CD14-positive monocyte (primary cell): ENCODE results near the gene PRDM13. TPM values are rescaled to one million over a fixed set of nuclear protein-coding genes. Genes with fewer than 3 reads are reported as not detected.

Experiments
- DNase-seq, 3 donors: peaks; one replicate each; pipeline ENCODE4 v3.0.0-alpha.2; 2011 to 2022
- H2AFZ ChIP-seq: 2 replicates; pipeline ENCODE4 v1.6.0; 2012; ENCODE audit warnings: mild to moderate bottlenecking, low read depth, low read length, inconsistent platforms; ENCODE audit not compliant: insufficient read depth, poor library complexity, severe bottlenecking
- H3K27ac ChIP-seq, 2 donors: 1 replicate in 1 of 2; 2 replicates in 1 of 2; pipeline ENCODE4 v1.5.1; 2012 to 2013; ENCODE audit warnings: low read length in 2 of 2, control low read depth in 1 of 2, inconsistent platforms in 1 of 2, low read depth in 1 of 2, mild to moderate bottlenecking in 1 of 2
- H3K27me3 ChIP-seq, 2 donors: one replicate each; pipeline versions ENCODE4 v1.6.0 to v1.6.1; 2011 to 2013; ENCODE audit warnings: low read length in 2 of 2; ENCODE audit not compliant: control insufficient read depth in 2 of 2, insufficient read depth in 2 of 2
- H3K36me3 ChIP-seq, 2 donors: replicated peaks in 1 of 2; 1 replicate in 1 of 2; 2 replicates in 1 of 2; pipeline versions ENCODE4 v1.5.1 to v1.6.1; 2012 to 2013; ENCODE audit warnings: low read length in 2 of 2, control low read depth in 1 of 2, inconsistent platforms in 1 of 2, mild to moderate bottlenecking in 1 of 2; ENCODE audit not compliant: insufficient read depth in 2 of 2, control insufficient read depth in 1 of 2
- H3K4me1 ChIP-seq, 2 donors: 1 replicate in 1 of 2; 2 replicates in 1 of 2; pipeline versions ENCODE4 v1.5.1 to v1.6.1; 2012 to 2013; ENCODE audit warnings: low read length in 2 of 2, control low read depth in 1 of 2, inconsistent platforms in 1 of 2, mild to moderate bottlenecking in 1 of 2, moderate library complexity in 1 of 2; ENCODE audit not compliant: insufficient read depth in 2 of 2, control insufficient read depth in 1 of 2
- H3K4me2 ChIP-seq: replicated peaks from 2 replicates; pipeline ENCODE3; 2012; ENCODE audit warnings: low read length, moderate library complexity, mild to moderate bottlenecking; ENCODE audit not compliant: poor library complexity, severe bottlenecking; ENCODE audit errors: extremely low read depth
- H3K4me3 ChIP-seq, 3 experiments: fragments of 200-600 bp in 1 of 3; sonication (generic) in 1 of 3; replicated peaks in 1 of 3; 1 replicate in 2 of 3; 2 replicates in 1 of 3; pipeline ENCODE4 v1.5.1; 2011 to 2013; ENCODE audit warnings: low read length in 3 of 3, mild to moderate bottlenecking in 3 of 3, control low read depth in 2 of 3, low read depth in 2 of 3, inconsistent platforms in 1 of 3, moderate library complexity in 1 of 3
- H3K79me2 ChIP-seq: 2 replicates; pipeline ENCODE4 v1.6.0; 2012; ENCODE audit warnings: mild to moderate bottlenecking, control low read depth, inconsistent platforms, low read length, moderate library complexity; ENCODE audit not compliant: insufficient read depth
- H3K9ac ChIP-seq: 2 replicates; pipeline ENCODE4 v1.6.0; 2017; ENCODE audit warnings: low read length, mild to moderate bottlenecking; ENCODE audit not compliant: insufficient read depth, poor library complexity, severe bottlenecking
- H3K9me3 ChIP-seq, 2 donors: replicated peaks in 1 of 2; 1 replicate in 1 of 2; 2 replicates in 1 of 2; pipeline versions ENCODE4 v1.5.1 to v1.6.1; 2012 to 2013; ENCODE audit warnings: low read length in 2 of 2, control low read depth in 1 of 2; ENCODE audit not compliant: control insufficient read depth in 1 of 2, insufficient read depth in 1 of 2
- H4K20me1 ChIP-seq: 2 replicates; pipeline ENCODE4 v1.6.0; 2012; ENCODE audit warnings: mild to moderate bottlenecking, low read length, control low read depth, moderate library complexity; ENCODE audit not compliant: insufficient read depth
- H3K27ac Mint-ChIP-seq, 7 donors: one replicate each; pipeline ENCODE4 v1.8.0; 2020; ENCODE audit warnings: mild to moderate bottlenecking in 7 of 7, mixed read lengths in 7 of 7, moderate library complexity in 6 of 7, inconsistent platforms in 2 of 7
- H3K27me3 Mint-ChIP-seq, 3 donors: one replicate each; pipeline ENCODE4 v1.8.0; 2021 to 2022; ENCODE audit warnings: low read depth in 3 of 3, mild to moderate bottlenecking in 3 of 3, mixed read lengths in 3 of 3, moderate library complexity in 3 of 3, inconsistent platforms in 1 of 3
- H3K36me3 Mint-ChIP-seq, 2 donors: one replicate each; pipeline ENCODE4 v1.8.0; 2020; ENCODE audit warnings: mixed read lengths in 2 of 2, inconsistent platforms in 1 of 2, mild to moderate bottlenecking in 1 of 2
- H3K4me1 Mint-ChIP-seq: one replicate; pipeline ENCODE4 v1.8.0; 2020; ENCODE audit warnings: mild to moderate bottlenecking, mixed read lengths
- H3K4me3 Mint-ChIP-seq, 2 donors: one replicate each; pipeline ENCODE4 v1.8.0; 2020; ENCODE audit warnings: mild to moderate bottlenecking in 2 of 2, mixed read lengths in 2 of 2, moderate library complexity in 1 of 2
- H3K9me3 Mint-ChIP-seq, 7 donors: one replicate each; pipeline ENCODE4 v1.8.0; 2020 to 2022; ENCODE audit warnings: mixed read lengths in 7 of 7, mild to moderate bottlenecking in 6 of 7, moderate library complexity in 6 of 7, inconsistent platforms in 2 of 7
- CTCF ChIP-seq: fragments of 200-600 bp; IDR thresholded peaks from one replicate; pipeline ENCODE4 v1.8.0; 2022; ENCODE audit warnings: antibody characterized with exemption, mild to moderate bottlenecking
- WGBS: methylation state at CpG from one replicate; pipeline ENCODE4 v1.1.5; 2013; ENCODE audit warnings: missing lambda C conversion rate; ENCODE audit not compliant: insufficient coverage; 5-methylcytosine and 5-hydroxymethylcytosine counted together
- intact Hi-C, 2 donors: fragments of 100-400 bp; cut with micrococcal nuclease; formaldehyde crosslinking; loops; one replicate each; pipeline versions ENCODE4 v1.15.0 to v1.15.1; 2023
- polyA plus RNA-seq, 3 donors: library from polyadenylated mRNA; depleted of rRNA in 1 of 3; unstranded in 2 of 3; stranded (reverse) in 1 of 3; fragments of 300-500 nt in 2 of 3; fragments of >200 nt in 1 of 3; fragmentation: Illumina TruSeq in 2 of 3; gene quantifications; 1 replicate in 2 of 3; 2 replicates in 1 of 3; pipeline ENCODE4 v1.2.3, GENCODE V29; 2012 to 2021

PRDM13 gene
- polyA plus RNA-seq, 3 donors = not detected

- 86% methylated on average over 1 of the region's 2 CpGs for WGBS
- H3K79me2 ChIP-seq = no peaks in the 10 kb centered on the region
- H3K4me3 ChIP-seq = no peak overlapping the region
- Mint-ChIP-seq H3K4me3 (peak overlapping the region in 1 of 2 donors; percentile 48), H3K9me3 (peaks cover 5 to 29% (median 24%) of the 10 kb centered on the region in 7 donors), H3K36me3 (peaks cover 0 to 11% of the 10 kb centered on the region in 2 donors), H3K27ac (no peak overlapping the region), H3K4me1 (peaks cover 19% of the 10 kb centered on the region), H3K27me3 (peaks cover 85 to 96% (median 90%) of the 10 kb centered on the region in 3 donors)
- no peak overlapping the region for H2AFZ ChIP-seq
- peaks cover 10 to 49% of the 10 kb centered on the region in 2 donors for H3K9me3 ChIP-seq
- H3K27ac ChIP-seq = no peak overlapping the region
- no peak overlapping the region for H3K4me2 ChIP-seq
- no peaks in the 10 kb centered on the region for H3K36me3 ChIP-seq
- peaks cover 92 to 95% of the 10 kb centered on the region in 2 donors for H3K27me3 ChIP-seq
- no peak for TF ChIP-seq CTCF
- no peak overlapping the region for H3K9ac ChIP-seq
- no peak for DNase-seq
- intact Hi-C loops = no loop called here
- no peaks in the 10 kb centered on the region for H4K20me1 ChIP-seq
- peaks cover 21 to 23% of the 10 kb centered on the region in 2 donors for H3K4me1 ChIP-seq
Measured at GRCh38 chr6:99617131-99617530, 10.5 kb downstream of the PRDM13 start.

- Histone ChIP-seq H3K79me2 (no peaks in the 10 kb centered on the region), H3K27me3 (peaks cover 92% of the 10 kb centered on the region in 2 donors), H3K36me3 (no peaks in the 10 kb centered on the region), H3K9me3 (peaks cover 10 to 48% of the 10 kb centered on the region in 2 donors), H2AFZ (no peak overlapping the region), H3K4me2 (no peak overlapping the region), H3K4me3 (no peak overlapping the region), H3K27ac (no peak overlapping the region), H4K20me1 (no peaks in the 10 kb centered on the region), H3K9ac (no peak overlapping the region), H3K4me1 (peaks cover 11% of the 10 kb centered on the region in 2 donors)
- peak overlapping the region in 1 of 2 donors; percentile 79 for H3K4me3 Mint-ChIP-seq
- peaks cover 14% of the 10 kb centered on the region for H3K4me1 Mint-ChIP-seq
- no peak for DNase-seq
- H3K36me3 Mint-ChIP-seq = peaks cover 0 to 11% of the 10 kb centered on the region in 2 donors
- intact Hi-C loops = no loop called here
- H3K9me3 Mint-ChIP-seq = peaks cover 5 to 29% (median 23%) of the 10 kb centered on the region in 7 donors
- 10% methylated on average over 63 of the region's 65 CpGs for WGBS
- no peak overlapping the region for H3K27ac Mint-ChIP-seq
- no peak for TF ChIP-seq CTCF
- peaks cover 88 to 96% (median 90%) of the 10 kb centered on the region in 3 donors for H3K27me3 Mint-ChIP-seq
Measured at GRCh38 chr6:99618649-99619408, 12.2 kb downstream of the PRDM13 start.
